Stomach smooth muscle (tissue), 2 donors: ENCODE measurements around the gene TCP11.

ENCODE experiments used
- H3K27ac ChIP-seq: one replicate; pipeline ENCODE4 v1.7.0; 2013; ENCODE audit warnings: mild to moderate bottlenecking, low read length, inconsistent platforms
- H3K27me3 ChIP-seq, 2 donors: one replicate each; pipeline ENCODE4 v1.7.0; 2013; ENCODE audit warnings: low read length in 2 of 2; ENCODE audit not compliant: insufficient read depth in 2 of 2, control insufficient read depth in 1 of 2
- H3K36me3 ChIP-seq, 2 donors: one replicate each; pipeline ENCODE4 v1.7.0; 2013; ENCODE audit warnings: low read length in 2 of 2; ENCODE audit not compliant: control insufficient read depth in 2 of 2, insufficient read depth in 2 of 2
- H3K4me1 ChIP-seq: one replicate; pipeline ENCODE4 v1.7.0; 2013; ENCODE audit warnings: low read length; ENCODE audit not compliant: control insufficient read depth, insufficient read depth
- H3K4me3 ChIP-seq, 2 donors: one replicate each; pipeline ENCODE4 v1.7.0; 2013; ENCODE audit warnings: low read length in 2 of 2
- H3K9ac ChIP-seq, 2 donors: one replicate each; pipeline ENCODE4 v1.7.0; 2013; ENCODE audit warnings: low read length in 2 of 2, mild to moderate bottlenecking in 1 of 2
- H3K9me3 ChIP-seq, 2 donors: one replicate each; pipeline ENCODE4 v1.7.0; 2013; ENCODE audit warnings: low read length in 2 of 2; ENCODE audit not compliant: control insufficient read depth in 2 of 2
- donor health status: healthy.
- donor health status: Pancreatic carcinoma.

Gene TCP11

DNA sequence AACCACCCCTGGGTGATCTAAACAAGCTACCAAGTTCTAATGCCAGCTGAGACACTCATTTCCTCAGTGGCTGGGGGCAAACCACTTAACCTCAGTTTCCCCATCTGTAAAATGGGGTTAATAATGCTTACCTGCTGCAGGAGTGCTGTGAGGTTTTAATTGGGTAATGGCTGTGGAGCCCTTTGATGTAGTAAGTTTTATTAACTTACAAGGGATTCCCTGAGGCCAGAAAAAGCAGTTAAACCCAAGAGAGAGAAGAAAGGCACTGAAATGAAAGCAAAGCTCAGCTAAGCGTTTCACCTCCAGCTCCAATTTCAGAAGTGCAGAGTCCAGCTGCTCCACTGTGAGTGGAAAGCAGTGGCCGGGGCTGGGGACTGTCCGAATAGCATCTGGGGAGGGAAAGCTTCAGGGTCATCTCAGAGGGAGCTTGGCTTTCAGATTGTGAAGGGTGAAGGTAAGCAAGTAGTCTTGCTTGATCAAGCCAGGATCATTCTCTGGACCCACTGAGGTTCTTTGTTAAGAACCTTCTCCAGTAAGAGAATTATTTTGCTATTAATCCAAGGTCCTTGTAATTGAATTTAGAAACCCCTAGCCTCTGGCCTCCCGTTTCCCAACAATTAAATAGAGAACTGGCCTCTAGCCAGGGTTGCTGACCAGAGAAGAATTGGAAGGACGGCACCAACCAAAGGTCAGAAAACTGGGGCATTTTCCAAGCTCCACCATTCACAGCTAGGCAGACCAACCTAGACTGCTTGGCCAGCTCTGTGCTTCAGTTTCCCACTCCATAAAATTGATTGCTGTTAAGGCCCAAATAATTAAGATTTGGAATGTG lies 20.9 kb upstream of the TCP11 start:
- H3K9ac ChIP-seq = no peak overlapping the region
- no peaks in the 10 kb centered on the region for H3K27me3 ChIP-seq
- no peak overlapping the region for H3K4me3 ChIP-seq
- no peak overlapping the region for H3K27ac ChIP-seq
- no peaks in the 10 kb centered on the region for H3K36me3 ChIP-seq
- peaks cover 2% of the 10 kb centered on the region for H3K4me1 ChIP-seq
- H3K9me3 ChIP-seq = no peaks in the 10 kb centered on the region

DNA sequence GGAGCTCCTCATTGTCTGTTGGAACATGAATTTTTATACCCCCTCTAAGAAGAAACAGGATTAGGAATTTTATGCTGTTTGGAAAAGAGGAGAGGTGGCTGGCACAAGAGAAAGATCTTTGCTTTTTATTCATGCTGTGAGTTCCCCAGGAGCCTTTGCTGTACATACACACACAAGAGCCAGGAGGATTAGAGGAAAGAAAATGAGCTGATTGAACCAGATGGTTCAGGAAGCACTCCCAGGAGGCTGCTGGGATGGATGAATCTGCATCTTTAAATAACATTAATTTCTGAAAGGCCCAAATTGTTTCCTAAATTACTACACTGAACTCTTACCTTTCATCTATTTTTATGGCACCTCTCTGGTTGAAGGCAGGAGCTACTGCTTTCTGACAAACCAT lies 20.1 kb upstream of the TCP11 start:
- Histone ChIP-seq H3K4me3 (no peak overlapping the region), H3K27ac (no peak overlapping the region), H3K27me3 (no peaks in the 10 kb centered on the region), H3K9me3 (no peaks in the 10 kb centered on the region), H3K36me3 (no peaks in the 10 kb centered on the region), H3K4me1 (peaks cover 2% of the 10 kb centered on the region), H3K9ac (no peak overlapping the region)

DNA sequence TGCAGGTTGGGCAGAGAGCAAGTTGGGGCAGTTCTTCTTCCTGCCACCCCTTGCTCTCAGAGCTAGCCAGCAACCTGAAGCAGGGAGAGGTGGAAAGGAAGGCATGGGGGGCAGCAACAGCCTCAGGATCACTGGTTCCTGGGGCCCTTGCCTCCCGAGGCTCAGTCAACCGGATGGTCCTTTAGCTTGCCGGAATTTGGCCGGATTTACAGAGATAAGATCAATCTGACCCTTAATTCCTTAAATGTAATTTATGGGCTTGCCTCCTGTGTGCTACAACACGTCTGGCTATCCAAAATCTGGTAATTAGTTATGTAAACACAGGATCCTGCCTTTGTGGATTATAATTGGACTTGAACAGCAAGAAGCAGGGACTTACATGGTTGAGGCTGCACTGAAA lies 19.5 kb upstream of the TCP11 start:
- H3K4me3 ChIP-seq = no peak overlapping the region
- H3K36me3 ChIP-seq = no peaks in the 10 kb centered on the region
- no peaks in the 10 kb centered on the region for H3K9me3 ChIP-seq
- H3K27me3 ChIP-seq = no peaks in the 10 kb centered on the region
- no peak overlapping the region for H3K27ac ChIP-seq
- peaks cover under 1% of the 10 kb centered on the region for H3K4me1 ChIP-seq
- no peak overlapping the region for H3K9ac ChIP-seq

GRCh38 chr6:35158520-35158919 lies 17.4 kb upstream of the TCP11 start:
- Histone ChIP-seq H3K27me3 (no peaks in the 10 kb centered on the region), H3K9ac (no peak overlapping the region), H3K4me3 (no peak overlapping the region), H3K36me3 (no peaks in the 10 kb centered on the region), H3K27ac (no peak overlapping the region), H3K4me1 (no peaks in the 10 kb centered on the region), H3K9me3 (no peaks in the 10 kb centered on the region)

GRCh38 chr6:35154947-35155346 lies 13.8 kb upstream of the TCP11 start:
- Histone ChIP-seq H3K27ac (no peak overlapping the region), H3K9ac (no peak overlapping the region), H3K27me3 (no peaks in the 10 kb centered on the region), H3K4me1 (no peaks in the 10 kb centered on the region), H3K4me3 (no peak overlapping the region), H3K9me3 (no peaks in the 10 kb centered on the region), H3K36me3 (no peaks in the 10 kb centered on the region)

DNA sequence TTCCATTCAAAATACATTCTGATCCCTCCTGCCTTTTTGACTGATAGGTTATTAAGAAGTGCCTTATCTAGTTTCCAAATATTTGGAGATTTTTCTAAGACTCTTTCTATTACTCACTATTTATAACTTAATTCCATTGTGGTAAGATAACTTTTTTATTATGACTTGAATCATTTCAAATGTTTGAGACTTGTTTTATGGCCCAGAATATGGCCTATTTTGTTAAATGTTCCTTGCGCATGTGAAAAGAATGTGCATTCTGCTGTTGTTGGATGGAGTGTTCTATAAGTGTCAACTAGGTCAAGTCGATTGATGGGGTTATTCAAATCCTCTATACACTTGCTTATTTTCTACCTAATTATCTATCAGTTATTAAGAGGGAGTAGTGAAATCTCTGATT lies 13.1 kb upstream of the TCP11 start:
- Histone ChIP-seq H3K9ac (no peak overlapping the region), H3K4me3 (no peak overlapping the region), H3K27me3 (peaks cover 0 to 4% of the 10 kb centered on the region in 2 donors), H3K36me3 (no peaks in the 10 kb centered on the region), H3K9me3 (no peaks in the 10 kb centered on the region), H3K4me1 (no peaks in the 10 kb centered on the region), H3K27ac (no peak overlapping the region)

- Histone ChIP-seq H3K9me3 (no peaks in the 10 kb centered on the region), H3K27me3 (peaks cover 0 to 4% of the 10 kb centered on the region in 2 donors), H3K9ac (no peak overlapping the region), H3K4me1 (peaks cover 2% of the 10 kb centered on the region), H3K36me3 (no peaks in the 10 kb centered on the region), H3K4me3 (no peak overlapping the region), H3K27ac (no peak overlapping the region)
Measured at GRCh38 chr6:35152067-35152707, 11.0 kb upstream of the TCP11 start.

DNA sequence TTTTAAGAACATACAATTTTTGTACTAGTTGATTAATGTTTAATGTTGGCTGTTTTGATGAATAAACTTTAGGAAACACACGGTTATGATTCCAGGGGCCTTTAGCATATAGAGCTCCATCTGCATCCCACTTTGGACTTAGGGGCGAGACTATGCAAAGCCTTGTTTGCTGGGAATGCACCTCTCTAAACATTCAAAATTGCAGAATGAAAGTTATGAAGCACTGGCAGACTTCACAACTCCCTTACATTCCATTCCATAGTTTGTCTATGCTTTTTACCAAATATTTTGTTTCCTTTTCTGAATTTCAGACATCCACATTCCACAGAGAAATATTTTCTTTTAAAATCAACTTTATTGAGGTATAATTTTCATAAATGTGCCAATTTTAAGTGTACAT lies 10.3 kb upstream of the TCP11 start:
- H3K4me3 ChIP-seq = no peak overlapping the region
- H3K27me3 ChIP-seq = peaks cover 0 to 4% of the 10 kb centered on the region in 2 donors
- no peaks in the 10 kb centered on the region for H3K9me3 ChIP-seq
- H3K36me3 ChIP-seq = no peaks in the 10 kb centered on the region
- H3K27ac ChIP-seq = no peak overlapping the region
- H3K4me1 ChIP-seq = peaks cover 5% of the 10 kb centered on the region
- no peak overlapping the region for H3K9ac ChIP-seq

DNA sequence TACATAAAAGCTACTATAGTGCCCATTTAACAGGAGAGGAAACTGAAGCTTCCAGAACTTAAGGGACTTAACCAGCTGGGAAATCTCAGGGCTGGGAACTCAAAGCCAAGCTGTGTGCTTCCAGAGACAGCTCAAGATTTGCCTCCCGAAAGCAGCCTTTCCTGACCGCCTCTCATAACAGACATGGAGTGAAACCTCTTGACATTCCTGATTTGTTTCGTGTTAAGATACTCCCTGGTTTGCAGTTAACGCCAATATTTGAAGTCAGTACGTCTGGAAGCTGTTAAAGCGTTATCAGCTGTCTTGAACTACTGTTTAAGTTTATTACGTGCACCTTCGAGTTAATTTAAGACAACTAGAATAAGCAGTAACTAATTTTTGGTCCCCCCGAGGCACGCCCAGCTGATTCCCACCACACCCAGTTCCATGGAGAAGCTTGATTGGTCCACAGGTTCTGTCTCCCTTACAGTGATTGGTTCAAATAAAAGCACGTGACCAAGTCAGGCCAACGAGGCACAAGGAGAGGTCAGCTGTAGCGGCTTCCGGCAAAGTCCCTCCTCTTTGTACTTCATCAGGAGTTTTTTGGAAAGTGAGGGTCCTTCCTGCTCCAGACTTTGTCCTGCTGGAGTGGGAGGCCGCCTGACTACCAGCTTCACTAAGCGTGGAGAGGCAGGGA lies 8.9 kb upstream of the TCP11 start:
- no peak overlapping the region for H3K9ac ChIP-seq
- no peaks in the 10 kb centered on the region for H3K9me3 ChIP-seq
- no peak overlapping the region for H3K27ac ChIP-seq
- H3K36me3 ChIP-seq = no peaks in the 10 kb centered on the region
- H3K27me3 ChIP-seq = peaks cover 0 to 4% of the 10 kb centered on the region in 2 donors
- peaks cover 5% of the 10 kb centered on the region for H3K4me1 ChIP-seq
- H3K4me3 ChIP-seq = no peak overlapping the region

DNA sequence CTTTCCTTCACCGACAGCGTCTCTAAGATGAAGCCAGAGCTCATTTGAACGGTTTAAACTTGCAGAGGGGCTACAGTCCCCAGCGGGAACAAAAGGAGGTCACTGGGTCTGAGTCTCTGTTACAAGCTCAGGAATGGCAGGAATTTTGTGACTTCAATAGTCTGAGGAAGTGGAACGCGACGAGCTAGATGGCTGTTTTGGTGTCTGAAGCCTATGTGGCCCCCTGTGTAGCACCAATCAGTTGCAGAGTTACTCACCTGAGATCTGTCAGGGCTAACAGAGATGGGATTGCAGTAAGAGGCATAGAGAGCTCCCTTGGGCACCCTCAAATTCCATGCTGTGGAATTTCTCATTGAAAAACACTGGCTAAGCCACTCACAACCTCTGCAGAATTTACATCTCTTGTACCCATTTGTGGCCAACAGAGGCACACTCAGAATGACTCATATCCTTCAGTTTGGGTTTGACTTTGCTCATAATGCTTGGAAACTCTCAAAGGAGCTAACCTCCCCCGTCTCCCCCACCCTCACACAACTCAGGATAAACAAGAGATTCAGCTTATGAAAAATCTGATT lies 7.1 kb upstream of the TCP11 start:
- H3K27me3 ChIP-seq = peaks cover 0 to 4% of the 10 kb centered on the region in 2 donors
- no peaks in the 10 kb centered on the region for H3K9me3 ChIP-seq
- no peaks in the 10 kb centered on the region for H3K36me3 ChIP-seq
- H3K4me1 ChIP-seq = peaks cover 5% of the 10 kb centered on the region
- H3K9ac ChIP-seq = peak overlapping the region in 1 of 2 donors; percentile 9
- H3K27ac ChIP-seq = no peak overlapping the region
- no peak overlapping the region for H3K4me3 ChIP-seq
